Dedifferentiated amniotic fluid mesenchymal stem cell (primary cell): Measurements from ENCODE around the gene HIPK2.
"Not testable (repeated sequence)": the region's sequence is repeated elsewhere in the genome, so short reads cannot be mapped to it uniquely, and the experiment has no call there.

Experiments used
- DNase-seq: peaks from one replicate; pipeline ENCODE4 v3.0.0-alpha.2; 2016; ENCODE audit errors: extremely low spot score

The HIPK2 gene

GRCh38 chr7:139626817-139627216, 151.0 kb downstream of the HIPK2 start:
- no peak for DNase-seq

GRCh38 chr7:139623518-139623917, 154.3 kb downstream of the HIPK2 start:
- no peak for DNase-seq

GRCh38 chr7:139620676-139621344, 157.0 kb downstream of the HIPK2 start:
- no peak for DNase-seq

GRCh38 chr7:139619367-139619657, 158.5 kb downstream of the HIPK2 start:
- DNase-seq: peak; percentile 67

GRCh38 chr7:139618482-139619366, 159.1 kb downstream of the HIPK2 start:
- peak; percentile 61 for DNase-seq

- no peak for DNase-seq
Observed at GRCh38 chr7:139617074-139617473, 160.7 kb downstream of the HIPK2 start.

- DNase-seq: no peak
Observed at GRCh38 chr7:139614886-139615285, 162.9 kb downstream of the HIPK2 start.

GRCh38 chr7:139613971-139614411, 163.8 kb downstream of the HIPK2 start:
- DNase-seq: no peak

GRCh38 chr7:139611556-139611955, 166.2 kb downstream of the HIPK2 start:
- DNase-seq: not testable (repeated sequence)

GRCh38 chr7:139610595-139610994, 167.2 kb downstream of the HIPK2 start:
- DNase-seq: no peak

GRCh38 chr7:139603896-139604295, 173.9 kb downstream of the HIPK2 start:
- DNase-seq: no peak

- DNase-seq: no peak
Observed at GRCh38 chr7:139603282-139603681, 174.5 kb downstream of the HIPK2 start.

GRCh38 chr7:139602143-139602722, 175.6 kb downstream of the HIPK2 start:
- peak; percentile 20 for DNase-seq

GRCh38 chr7:139601176-139601575, 176.6 kb downstream of the HIPK2 start:
- DNase-seq: no peak

GRCh38 chr7:139600306-139600705, 177.5 kb downstream of the HIPK2 start:
- no peak for DNase-seq

GRCh38 chr7:139598642-139599041, 179.2 kb downstream of the HIPK2 start:
- no peak for DNase-seq

- no peak for DNase-seq
Observed at GRCh38 chr7:139597028-139597427, 180.8 kb downstream of the HIPK2 start.

- DNase-seq: no peak
Observed at GRCh38 chr7:139596626-139597025, 181.2 kb downstream of the HIPK2 start.

GRCh38 chr7:139595806-139596205, 182.0 kb downstream of the HIPK2 start:
- DNase-seq: no peak

- no peak for DNase-seq
Observed at GRCh38 chr7:139594911-139595476, 182.8 kb downstream of the HIPK2 start.

GRCh38 chr7:139594090-139594489, 183.7 kb downstream of the HIPK2 start:
- DNase-seq: no peak

- no peak for DNase-seq
Observed at GRCh38 chr7:139592801-139593461, 184.9 kb downstream of the HIPK2 start.
